RWPE2 (cell line): ENCODE results near the gene FOXL3.
A peak's percentile ranks its signal among the peaks of the same experiment; 100 is the strongest.

ENCODE experiments used
- ATAC-seq: fragments of 200-7000 bp; cut with Tn5 transposase; 3 replicates; pipeline ENCODE4 v1.9.1; 2021; ENCODE audit warnings: low read depth
- DNase-seq: peaks from one replicate; pipeline ENCODE4 v3.0.0-alpha.2; 2020; ENCODE audit warnings: low spot score
- H3K27ac ChIP-seq: fragments of 450-650 bp; 2 replicates; pipeline ENCODE4 v1.5.1; 2017; ENCODE audit warnings: mild to moderate bottlenecking; ENCODE audit not compliant: poor library complexity, severe bottlenecking
- H3K27me3 ChIP-seq: fragments of 250-450 bp; sonication (Bioruptor Pico); 2 replicates; pipeline ENCODE4 v1.5.1; 2021; ENCODE audit warnings: mild to moderate bottlenecking, moderate library complexity; ENCODE audit not compliant: insufficient read depth, poor library complexity, severe bottlenecking
- H3K36me3 ChIP-seq: fragments of 250-450 bp; sonication (Bioruptor Pico); 2 replicates; pipeline ENCODE4 v1.5.1; 2020; ENCODE audit warnings: low read depth, mild to moderate bottlenecking, moderate library complexity
- H3K4me1 ChIP-seq: fragments of 250-450 bp; sonication (Bioruptor Pico); 2 replicates; pipeline ENCODE4 v1.5.1; 2021; ENCODE audit warnings: mild to moderate bottlenecking, moderate library complexity; ENCODE audit not compliant: insufficient read depth, poor library complexity, severe bottlenecking
- H3K4me3 ChIP-seq: fragments of 250-450 bp; sonication (Bioruptor Pico); 2 replicates; pipeline ENCODE4 v1.5.1; 2021; ENCODE audit warnings: mild to moderate bottlenecking, moderate library complexity; ENCODE audit not compliant: severe bottlenecking
- H3K9me3 ChIP-seq: fragments of 250-450 bp; sonication (Bioruptor Pico); 2 replicates; pipeline ENCODE4 v1.5.1; 2021; ENCODE audit warnings: mild to moderate bottlenecking, moderate library complexity; ENCODE audit not compliant: severe bottlenecking
- TF ChIP-seq, protein P1 (sequence below): fragments of 450-650 bp; IDR thresholded peaks from one replicate; pipeline ENCODE4 v1.5.1; 2017; ENCODE audit warnings: mild to moderate bottlenecking, moderate library complexity; ENCODE audit not compliant: poor library complexity, severe bottlenecking

The FOXL3 gene

DNA sequence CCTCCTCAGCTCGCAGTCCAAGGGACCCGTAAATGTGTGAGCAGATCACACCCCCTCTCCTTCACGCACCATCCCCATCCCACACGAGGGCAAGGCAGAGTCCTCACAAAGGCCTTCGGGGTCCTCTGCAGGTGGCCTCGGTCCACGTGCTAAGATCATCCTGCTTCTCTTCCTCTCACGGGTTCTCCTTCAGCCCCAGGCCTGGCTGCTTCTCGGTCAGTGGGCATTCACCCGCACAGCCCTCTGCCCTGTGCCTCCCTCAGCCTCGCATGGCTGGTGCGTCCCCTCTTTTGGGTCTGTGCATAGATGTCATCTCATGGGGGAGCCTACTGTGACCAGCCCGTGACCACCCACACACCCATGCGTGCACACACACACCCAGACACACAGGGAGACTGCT, 17.3 kb upstream of the FOXL3 start:
- no peaks in the 10 kb centered on the region for H3K27me3 ChIP-seq
- no peak overlapping the region for H3K27ac ChIP-seq
- no peaks in the 10 kb centered on the region for H3K4me1 ChIP-seq
- DNase-seq, result peak; percentile 49
- no peak overlapping the region for H3K4me3 ChIP-seq
- no peak for ATAC-seq
- H3K36me3 ChIP-seq, result no peaks in the 10 kb centered on the region
- TF ChIP-seq, protein P1, sequence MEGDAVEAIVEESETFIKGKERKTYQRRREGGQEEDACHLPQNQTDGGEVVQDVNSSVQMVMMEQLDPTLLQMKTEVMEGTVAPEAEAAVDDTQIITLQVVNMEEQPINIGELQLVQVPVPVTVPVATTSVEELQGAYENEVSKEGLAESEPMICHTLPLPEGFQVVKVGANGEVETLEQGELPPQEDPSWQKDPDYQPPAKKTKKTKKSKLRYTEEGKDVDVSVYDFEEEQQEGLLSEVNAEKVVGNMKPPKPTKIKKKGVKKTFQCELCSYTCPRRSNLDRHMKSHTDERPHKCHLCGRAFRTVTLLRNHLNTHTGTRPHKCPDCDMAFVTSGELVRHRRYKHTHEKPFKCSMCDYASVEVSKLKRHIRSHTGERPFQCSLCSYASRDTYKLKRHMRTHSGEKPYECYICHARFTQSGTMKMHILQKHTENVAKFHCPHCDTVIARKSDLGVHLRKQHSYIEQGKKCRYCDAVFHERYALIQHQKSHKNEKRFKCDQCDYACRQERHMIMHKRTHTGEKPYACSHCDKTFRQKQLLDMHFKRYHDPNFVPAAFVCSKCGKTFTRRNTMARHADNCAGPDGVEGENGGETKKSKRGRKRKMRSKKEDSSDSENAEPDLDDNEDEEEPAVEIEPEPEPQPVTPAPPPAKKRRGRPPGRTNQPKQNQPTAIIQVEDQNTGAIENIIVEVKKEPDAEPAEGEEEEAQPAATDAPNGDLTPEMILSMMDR, result no peak
- no peaks in the 10 kb centered on the region for H3K9me3 ChIP-seq

DNA sequence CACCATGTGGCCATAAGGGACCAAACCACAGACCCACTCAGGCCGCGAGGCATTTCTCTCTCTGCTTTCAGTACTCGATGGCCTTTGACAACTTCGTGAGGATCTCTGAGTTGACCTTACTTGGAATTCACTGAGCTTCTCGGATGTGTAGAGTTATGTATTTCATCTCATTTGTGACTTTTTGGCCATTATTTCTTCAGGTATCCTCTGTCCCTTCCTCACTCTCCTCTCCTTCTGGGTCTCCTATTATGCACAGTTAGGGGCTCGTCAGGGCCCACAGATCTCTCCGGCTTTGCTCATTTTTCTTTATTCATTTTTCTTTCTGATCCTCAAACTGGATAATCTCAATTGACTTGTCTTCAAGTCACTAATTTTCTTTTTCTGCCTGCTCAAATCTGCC, 16.6 kb upstream of the FOXL3 start:
- DNase-seq (peak; percentile 14), ATAC-seq (no peak)
- Histone ChIP-seq H3K36me3 (no peaks in the 10 kb centered on the region), H3K27ac (no peak overlapping the region), H3K9me3 (no peaks in the 10 kb centered on the region), H3K4me1 (no peaks in the 10 kb centered on the region), H3K4me3 (no peak overlapping the region), H3K27me3 (no peaks in the 10 kb centered on the region)
- TF ChIP-seq, protein P1, result no peak

DNA sequence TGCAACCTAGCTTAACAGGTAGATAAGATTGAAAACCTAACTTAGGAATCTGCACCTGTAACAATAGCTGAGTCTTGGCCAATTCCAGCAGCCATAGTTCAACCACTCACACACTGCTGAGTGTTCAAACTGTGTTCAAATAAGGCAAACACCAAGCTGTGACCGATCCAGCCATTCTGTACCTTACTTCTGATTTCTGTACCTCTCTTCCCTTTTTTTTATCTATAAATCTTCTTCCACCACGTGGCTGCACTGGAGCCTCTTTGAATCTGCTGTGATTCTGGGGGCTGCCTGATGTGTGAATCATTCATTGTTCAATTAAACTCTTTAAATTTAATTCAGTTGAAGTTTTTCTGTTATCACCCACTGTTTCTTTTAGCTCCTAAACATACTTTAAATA, 15.7 kb upstream of the FOXL3 start:
- DNase-seq, result no peak
- TF ChIP-seq, protein P1, result no peak
- Histone ChIP-seq H3K9me3 (no peaks in the 10 kb centered on the region), H3K27ac (no peak overlapping the region), H3K4me3 (no peak overlapping the region), H3K27me3 (no peaks in the 10 kb centered on the region), H3K36me3 (no peaks in the 10 kb centered on the region), H3K4me1 (no peaks in the 10 kb centered on the region)
- ATAC-seq, result no peak

DNA sequence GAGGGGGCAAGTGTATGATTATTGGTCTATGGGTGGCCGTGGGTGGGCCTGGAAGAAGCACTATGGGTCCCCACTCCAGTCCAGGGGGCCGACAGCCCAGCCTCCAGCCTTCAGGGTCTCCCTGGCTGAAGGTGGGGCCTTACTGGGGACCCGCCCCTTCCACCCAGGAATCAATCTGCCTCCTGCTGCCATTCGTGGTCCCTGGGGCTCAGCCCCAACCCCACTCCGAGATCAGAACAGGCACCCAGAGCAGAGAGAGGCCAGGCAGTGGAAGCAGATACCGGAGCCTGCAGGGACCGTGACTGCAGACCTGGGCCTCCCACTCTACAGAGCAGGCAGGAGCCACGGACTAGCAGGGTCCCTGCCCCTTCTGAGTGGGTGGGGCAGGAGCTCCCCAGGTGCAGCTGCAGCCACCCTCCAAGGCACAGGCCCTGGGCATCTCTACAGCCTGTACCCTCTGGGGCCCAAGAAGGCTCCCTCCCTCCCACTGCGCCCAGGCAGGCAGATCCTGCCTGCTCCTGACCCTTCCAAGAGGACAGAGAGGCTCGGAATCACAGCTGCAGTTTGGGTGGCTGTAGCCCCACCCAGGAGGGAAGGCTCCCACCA, 13.6 kb upstream of the FOXL3 start:
- DNase-seq (peak; percentile 35), ATAC-seq (no peak)
- no peaks in the 10 kb centered on the region for H3K27me3 ChIP-seq
- no peaks in the 10 kb centered on the region for H3K9me3 ChIP-seq
- no peaks in the 10 kb centered on the region for H3K4me1 ChIP-seq
- TF ChIP-seq, protein P1, result no peak
- no peak overlapping the region for H3K4me3 ChIP-seq
- no peak overlapping the region for H3K27ac ChIP-seq
- no peaks in the 10 kb centered on the region for H3K36me3 ChIP-seq

DNA sequence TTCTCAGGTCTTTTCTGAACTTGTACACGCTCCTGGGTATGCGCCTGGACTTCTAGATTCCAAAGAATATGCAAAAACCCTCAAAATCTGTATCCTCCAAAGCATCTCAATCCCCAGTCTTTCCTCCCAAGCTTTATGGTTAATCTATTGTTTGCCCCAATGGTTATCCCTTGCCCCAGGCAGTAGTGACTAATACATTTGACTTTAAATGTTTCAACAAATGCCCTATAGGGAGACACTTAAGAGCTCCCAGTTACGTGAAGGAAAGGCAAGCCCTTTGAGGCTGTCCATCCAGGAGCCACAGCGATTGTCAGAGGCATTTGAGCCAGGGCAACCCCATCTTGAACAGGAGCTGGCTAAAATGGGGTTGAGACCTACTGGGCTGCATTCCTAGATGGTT, 12.7 kb upstream of the FOXL3 start:
- H3K4me1 ChIP-seq, result no peaks in the 10 kb centered on the region
- no peak overlapping the region for H3K4me3 ChIP-seq
- H3K9me3 ChIP-seq, result no peaks in the 10 kb centered on the region
- no peaks in the 10 kb centered on the region for H3K36me3 ChIP-seq
- TF ChIP-seq, protein P1, result no peak
- ATAC-seq (0 out of 3 replicates have a peak, but pooled peaks have one; percentile 36), DNase-seq (peak; percentile 5)
- no peaks in the 10 kb centered on the region for H3K27me3 ChIP-seq
- no peak overlapping the region for H3K27ac ChIP-seq
